Retina (tissue), 1 donor: Measurements from ENCODE around the gene DZIP1.

Source experiments
- DNase-seq: peaks from one replicate; pipeline ENCODE4 v3.0.0-alpha.2; 2016

The DZIP1 gene

GRCh38 chr13:95642028-95642621, 2.4 kb downstream of the DZIP1 start:
- peak; percentile 70 for DNase-seq

- DNase-seq = peak; percentile 71
Observed at GRCh38 chr13:95641291-95642027, 3.0 kb downstream of the DZIP1 start.

- DNase-seq = no peak
Observed at GRCh38 chr13:95636853-95637252, 7.7 kb downstream of the DZIP1 start.

- DNase-seq = no peak
Observed at GRCh38 chr13:95630593-95630992, 13.9 kb downstream of the DZIP1 start.

GRCh38 chr13:95629071-95629470, 15.4 kb downstream of the DZIP1 start:
- DNase-seq = no peak

GRCh38 chr13:95628488-95628887, 16.0 kb downstream of the DZIP1 start:
- no peak for DNase-seq

GRCh38 chr13:95627590-95627989, 16.9 kb downstream of the DZIP1 start:
- no peak for DNase-seq

- no peak for DNase-seq
Observed at GRCh38 chr13:95626768-95627167, 17.7 kb downstream of the DZIP1 start.

- peak; percentile 33 for DNase-seq
Observed at GRCh38 chr13:95624020-95624419, 20.5 kb downstream of the DZIP1 start.

- no peak for DNase-seq
Observed at GRCh38 chr13:95623141-95623540, 21.4 kb downstream of the DZIP1 start.

GRCh38 chr13:95620825-95621498, 23.5 kb downstream of the DZIP1 start:
- DNase-seq = no peak

- no peak for DNase-seq
Observed at GRCh38 chr13:95620030-95620824, 24.3 kb downstream of the DZIP1 start.

- DNase-seq = no peak
Observed at GRCh38 chr13:95615539-95615938, 29.0 kb downstream of the DZIP1 start.

GRCh38 chr13:95614641-95615245, 29.8 kb downstream of the DZIP1 start:
- no peak for DNase-seq

GRCh38 chr13:95608640-95609323, 35.7 kb downstream of the DZIP1 start:
- DNase-seq = no peak

- DNase-seq = no peak
Observed at GRCh38 chr13:95607366-95607765, 37.1 kb downstream of the DZIP1 start.

- no peak for DNase-seq
Observed at GRCh38 chr13:95605448-95606125, 38.9 kb downstream of the DZIP1 start.

GRCh38 chr13:95604556-95604915, 40.0 kb downstream of the DZIP1 start:
- no peak for DNase-seq

- DNase-seq = no peak
Observed at GRCh38 chr13:95603887-95604555, 40.5 kb downstream of the DZIP1 start.

- no peak for DNase-seq
Observed at GRCh38 chr13:95601906-95602305, 42.6 kb downstream of the DZIP1 start.

- no peak for DNase-seq
Observed at GRCh38 chr13:95601216-95601615, 43.3 kb downstream of the DZIP1 start.
